Fibroblast of mammary gland (primary cell): Measurements from ENCODE around the gene PSMD14.

ENCODE experiments used
- DNase-seq: peaks from one replicate; pipeline ENCODE4 v3.0.0-alpha.2; 2010; ENCODE audit warnings: low read depth
- H3K4me3 ChIP-seq: 2 replicates; pipeline ENCODE4 v1.5.1; 2011; ENCODE audit warnings: low read depth, mild to moderate bottlenecking, low read length, moderate library complexity; ENCODE audit not compliant: control insufficient read depth
- CTCF ChIP-seq: conservative IDR thresholded peaks from 2 replicates; pipeline ENCODE4 v1.5.1; 2011; ENCODE audit warnings: low read depth, low read length, inconsistent platforms; ENCODE audit not compliant: control insufficient read depth, insufficient read depth

PSMD14 gene

GRCh38 chr2:161406316-161406715 lies 98.1 kb downstream of the PSMD14 start:
- no peak for DNase-seq
- no peak for TF ChIP-seq CTCF
- no peak overlapping the region for H3K4me3 ChIP-seq

DNA sequence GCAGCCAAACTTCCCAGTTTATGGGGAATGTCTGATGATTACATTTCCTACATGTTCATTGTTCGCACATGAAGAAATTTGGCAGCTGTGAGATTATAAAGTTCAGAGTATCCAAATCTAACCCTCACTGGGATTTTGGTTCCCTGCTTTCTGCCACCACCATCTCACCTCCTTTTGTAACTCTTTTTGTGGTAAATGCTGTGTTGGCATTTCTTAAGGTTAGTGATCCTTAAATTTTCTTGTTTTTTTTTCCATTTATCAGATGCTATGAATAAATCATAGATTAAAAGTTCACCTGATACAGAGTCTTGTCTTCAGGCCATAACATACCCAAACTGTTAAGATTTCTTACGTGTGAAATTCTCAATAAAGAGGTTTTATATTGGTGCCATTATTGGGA lies 99.4 kb downstream of the PSMD14 start:
- no peak overlapping the region for H3K4me3 ChIP-seq
- no peak for DNase-seq
- TF ChIP-seq CTCF, result no peak

GRCh38 chr2:161409308-161409907 lies 101.2 kb downstream of the PSMD14 start:
- no peak for DNase-seq
- TF ChIP-seq CTCF, result no peak
- H3K4me3 ChIP-seq, result no peak overlapping the region

DNA sequence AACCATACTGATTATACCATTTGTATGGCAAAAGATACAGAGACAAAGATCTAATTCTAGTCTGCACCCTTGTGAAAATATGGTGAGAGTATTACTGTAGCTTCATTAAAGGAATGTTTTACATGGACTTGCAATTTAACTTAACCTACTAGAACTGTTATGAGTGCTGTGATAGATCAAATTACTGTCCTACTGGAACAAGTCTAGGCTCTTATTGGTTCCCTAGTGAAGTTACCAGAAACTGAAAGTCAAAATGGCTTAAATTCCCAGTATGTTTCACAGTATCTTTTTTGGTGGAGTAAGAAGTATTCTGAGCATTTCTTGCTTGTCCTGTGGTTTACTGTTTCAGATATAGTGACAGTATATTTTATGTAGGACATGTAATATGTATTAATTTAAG lies 104.1 kb downstream of the PSMD14 start:
- peak; percentile 28 for DNase-seq
- TF ChIP-seq CTCF, result no peak
- H3K4me3 ChIP-seq, result no peak overlapping the region

GRCh38 chr2:161414042-161415033 lies 106.1 kb downstream of the PSMD14 start:
- DNase-seq, result peak; percentile 26
- TF ChIP-seq CTCF, result no peak
- peak overlapping the region; percentile 48 for H3K4me3 ChIP-seq

DNA sequence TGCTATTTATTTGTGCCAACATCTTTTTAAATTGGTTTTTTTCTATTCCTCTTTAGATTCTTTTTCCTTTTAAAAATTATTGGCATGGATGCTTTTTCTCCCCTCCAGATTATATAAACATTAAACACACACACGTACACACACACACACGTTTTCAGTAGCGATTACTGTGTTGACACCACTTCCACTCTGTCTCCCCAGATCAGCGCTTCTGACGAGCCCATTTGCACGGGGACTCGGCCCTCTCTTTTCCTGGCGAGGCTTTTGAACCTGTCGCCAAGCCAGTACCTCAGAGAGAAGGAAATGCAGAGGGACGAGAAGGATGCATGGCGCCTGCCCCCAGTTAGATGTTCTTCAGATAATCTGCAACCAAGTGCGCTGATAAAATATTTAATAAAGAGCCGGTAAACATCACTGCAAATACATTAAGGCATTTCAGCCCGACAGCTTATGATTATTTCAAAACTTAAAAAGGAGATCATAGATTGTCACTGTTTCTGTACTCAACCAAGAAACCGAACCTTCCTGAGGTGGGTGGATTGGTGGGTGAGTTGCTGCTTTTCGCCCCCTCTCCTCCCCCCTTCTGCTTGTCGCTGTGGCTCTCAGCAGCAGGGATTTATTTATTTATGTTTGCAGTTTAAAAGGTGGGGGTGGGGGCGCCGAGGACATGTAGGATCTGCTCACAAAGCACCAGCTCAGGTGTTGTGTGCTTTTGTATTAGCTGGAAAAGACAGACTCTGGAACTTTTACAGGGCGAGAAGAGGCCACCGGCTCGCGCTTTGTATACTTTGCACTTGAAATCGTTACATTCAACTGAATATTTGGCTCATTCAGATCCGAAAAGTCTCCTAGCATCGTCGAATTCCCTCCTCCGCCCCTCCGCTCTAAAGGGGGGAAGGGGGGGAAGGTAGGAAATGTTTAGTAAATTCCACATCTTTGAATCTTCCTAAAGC lies 107.1 kb downstream of the PSMD14 start:
- H3K4me3 ChIP-seq, result peak overlapping the region; percentile 48
- TF ChIP-seq CTCF, result no peak
- no peak for DNase-seq
